DND-41 (cell line): ENCODE results near the gene NANS.

Source experiments
- ATAC-seq: fragments of 200-7000 bp; cut with Tn5 transposase; 3 replicates; pipeline ENCODE4 v1.9.1; 2021; ENCODE audit warnings: low read depth; ENCODE audit not compliant: insufficient read depth
- DNase-seq: peaks from one replicate; pipeline ENCODE4 v3.0.0-alpha.2; 2020
- H2AFZ ChIP-seq: 2 replicates; pipeline ENCODE4 v1.6.0; 2012; ENCODE audit warnings: low read depth, low read length
- H3K27ac ChIP-seq: 2 replicates; pipeline ENCODE4 v1.5.1; 2012; ENCODE audit warnings: low read length, inconsistent platforms
- H3K27me3 ChIP-seq: fragments of 200-600 bp; sonication (generic); 2 replicates; pipeline ENCODE4 v1.6.0; 2012; ENCODE audit warnings: low read length, mild to moderate bottlenecking, inconsistent platforms; ENCODE audit not compliant: insufficient read depth, poor library complexity
- H3K36me3 ChIP-seq: 2 replicates; pipeline ENCODE4 v1.5.1; 2012; ENCODE audit warnings: low read length, inconsistent platforms; ENCODE audit not compliant: insufficient read depth
- H3K4me1 ChIP-seq: 2 replicates; pipeline ENCODE4 v1.5.1; 2012; ENCODE audit warnings: mild to moderate bottlenecking, low read length; ENCODE audit not compliant: insufficient read depth
- H3K4me2 ChIP-seq: 2 replicates; pipeline ENCODE4 v1.6.0; 2012; ENCODE audit warnings: mild to moderate bottlenecking, moderate library complexity, low read length, inconsistent platforms; ENCODE audit not compliant: insufficient read depth
- H3K4me3 ChIP-seq, 2 experiments: fragments of 200-600 bp in 1 of 2; shearing (Covaris generic) in 1 of 2; 2 replicates each; pipeline ENCODE4 v1.5.1; 2012 to 2016; ENCODE audit warnings: inconsistent platforms in 2 of 2, low read length in 2 of 2, mild to moderate bottlenecking in 2 of 2, low read depth in 1 of 2, moderate library complexity in 1 of 2
- H3K79me2 ChIP-seq: 2 replicates; pipeline ENCODE4 v1.6.0; 2012; ENCODE audit warnings: low read length, inconsistent platforms; ENCODE audit not compliant: insufficient read depth
- H3K9ac ChIP-seq: 2 replicates; pipeline ENCODE4 v1.6.0; 2012; ENCODE audit warnings: low read depth, mild to moderate bottlenecking, inconsistent platforms, low read length, moderate library complexity
- H3K9me3 ChIP-seq: 2 replicates; pipeline ENCODE4 v1.5.1; 2012; ENCODE audit warnings: low read length, moderate library complexity, mild to moderate bottlenecking, inconsistent platforms; ENCODE audit not compliant: insufficient read depth, severe bottlenecking
- H4K20me1 ChIP-seq: 2 replicates; pipeline ENCODE4 v1.6.0; 2012; ENCODE audit warnings: low read length; ENCODE audit not compliant: insufficient read depth
- EZH2 ChIP-seq: IDR thresholded peaks from 3 replicates; pipeline ENCODE4 v1.6.1; 2012; ENCODE audit warnings: borderline replicate concordance, low read depth, mild to moderate bottlenecking, moderate library complexity, low read length, inconsistent platforms; ENCODE audit not compliant: severe bottlenecking
- TF ChIP-seq, protein P1 (sequence below): IDR thresholded peaks from 2 replicates; pipeline ENCODE4 v1.5.1; 2012; ENCODE audit warnings: borderline replicate concordance, low read length, moderate library complexity, mild to moderate bottlenecking; ENCODE audit not compliant: poor library complexity, severe bottlenecking; ENCODE audit errors: extremely low read depth

The NANS gene

DNA sequence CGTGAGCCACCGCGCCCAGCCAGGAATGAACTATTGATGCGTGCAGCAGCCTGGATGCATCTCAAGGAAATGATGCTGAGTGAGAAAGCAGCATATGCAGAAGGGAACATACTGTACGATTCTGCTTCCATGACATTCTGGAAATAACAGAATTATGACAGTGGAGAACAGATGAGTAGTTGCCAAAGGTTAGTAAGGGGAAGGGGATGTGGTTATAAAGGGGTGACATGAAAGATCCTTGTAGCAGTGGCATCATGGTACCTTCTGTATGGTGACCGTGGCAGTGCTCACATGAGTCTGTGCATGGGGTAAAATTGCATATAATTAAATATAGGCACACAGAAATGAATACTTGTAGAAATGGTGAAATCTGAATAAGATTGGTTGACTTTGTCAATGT lies 13.0 kb downstream of the NANS start:
- H3K79me2 ChIP-seq: peaks cover 8% of the 10 kb centered on the region; the same call in 1 of the 2 replicates
- no peaks in the 10 kb centered on the region for H3K9me3 ChIP-seq
- no peak for DNase-seq
- H3K27ac ChIP-seq: no peak overlapping the region
- H3K4me3 ChIP-seq: no peak overlapping the region
- peaks cover 5% of the 10 kb centered on the region for H3K4me1 ChIP-seq
- no peak for ATAC-seq
- H3K36me3 ChIP-seq: peaks cover 14% of the 10 kb centered on the region; the same call in 1 of the 2 replicates
- H3K27me3 ChIP-seq: no peaks in the 10 kb centered on the region
- H3K9ac ChIP-seq: no peak overlapping the region
- no peak overlapping the region for H3K4me2 ChIP-seq
- no peaks in the 10 kb centered on the region for H4K20me1 ChIP-seq
- TF ChIP-seq, protein P1, sequence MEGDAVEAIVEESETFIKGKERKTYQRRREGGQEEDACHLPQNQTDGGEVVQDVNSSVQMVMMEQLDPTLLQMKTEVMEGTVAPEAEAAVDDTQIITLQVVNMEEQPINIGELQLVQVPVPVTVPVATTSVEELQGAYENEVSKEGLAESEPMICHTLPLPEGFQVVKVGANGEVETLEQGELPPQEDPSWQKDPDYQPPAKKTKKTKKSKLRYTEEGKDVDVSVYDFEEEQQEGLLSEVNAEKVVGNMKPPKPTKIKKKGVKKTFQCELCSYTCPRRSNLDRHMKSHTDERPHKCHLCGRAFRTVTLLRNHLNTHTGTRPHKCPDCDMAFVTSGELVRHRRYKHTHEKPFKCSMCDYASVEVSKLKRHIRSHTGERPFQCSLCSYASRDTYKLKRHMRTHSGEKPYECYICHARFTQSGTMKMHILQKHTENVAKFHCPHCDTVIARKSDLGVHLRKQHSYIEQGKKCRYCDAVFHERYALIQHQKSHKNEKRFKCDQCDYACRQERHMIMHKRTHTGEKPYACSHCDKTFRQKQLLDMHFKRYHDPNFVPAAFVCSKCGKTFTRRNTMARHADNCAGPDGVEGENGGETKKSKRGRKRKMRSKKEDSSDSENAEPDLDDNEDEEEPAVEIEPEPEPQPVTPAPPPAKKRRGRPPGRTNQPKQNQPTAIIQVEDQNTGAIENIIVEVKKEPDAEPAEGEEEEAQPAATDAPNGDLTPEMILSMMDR: no peak
- no peak for TF ChIP-seq EZH2
- H2AFZ ChIP-seq: no peak overlapping the region

- H3K9me3 ChIP-seq: no peaks in the 10 kb centered on the region
These were observed 14.2 kb downstream of the NANS start for GRCh38 chr9:98070704-98071103.

DNA sequence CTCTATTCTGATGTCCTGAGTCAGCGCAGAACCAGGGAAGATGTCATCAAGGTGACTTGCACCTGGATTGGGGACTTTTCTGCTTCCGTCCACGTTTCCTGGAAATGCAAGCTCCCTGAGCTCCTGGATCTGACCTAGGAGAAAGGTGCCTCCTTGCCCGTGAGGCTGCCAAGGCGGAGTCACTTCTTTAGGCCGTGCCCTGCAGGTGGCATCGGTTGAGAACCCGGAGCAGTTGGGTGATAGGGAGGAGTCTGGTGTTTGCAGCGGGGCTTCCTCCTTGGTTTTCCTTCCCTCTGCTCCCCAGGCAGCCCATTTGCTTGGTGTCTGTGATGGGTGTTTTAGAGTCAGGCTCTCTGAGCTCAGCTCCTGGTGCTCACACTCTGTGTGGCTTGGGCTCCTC lies 15.2 kb downstream of the NANS start:
- no peak for DNase-seq
- Histone ChIP-seq H3K36me3 (peaks cover 6% of the 10 kb centered on the region; the same call in 1 of the 2 replicates), H3K9ac (no peak overlapping the region), H3K9me3 (no peaks in the 10 kb centered on the region), H3K4me1 (peaks cover 8% of the 10 kb centered on the region), H3K4me3 (no peak overlapping the region), H4K20me1 (no peaks in the 10 kb centered on the region), H2AFZ (no peak overlapping the region), H3K79me2 (peaks cover 10% of the 10 kb centered on the region; the same call in 1 of the 2 replicates), H3K27ac (no peak overlapping the region), H3K4me2 (no peak overlapping the region), H3K27me3 (no peaks in the 10 kb centered on the region)
- ATAC-seq: no peak
- no peak for TF ChIP-seq EZH2
- TF ChIP-seq, protein P1: no peak

More at GRCh38 chr9:98070704-98071103, 14.2 kb downstream of the NANS start:
- no peak overlapping the region for H3K27ac ChIP-seq
- no peak overlapping the region for H3K4me3 ChIP-seq
- no peaks in the 10 kb centered on the region for H4K20me1 ChIP-seq
- H3K4me1 ChIP-seq: peaks cover 8% of the 10 kb centered on the region
- peaks cover 10% of the 10 kb centered on the region; the same call in 1 of the 2 replicates for H3K36me3 ChIP-seq
- no peak overlapping the region for H3K9ac ChIP-seq
- H3K79me2 ChIP-seq: peaks cover 10% of the 10 kb centered on the region; the same call in 1 of the 2 replicates
- no peak overlapping the region for H3K4me2 ChIP-seq
- TF ChIP-seq, protein P1: no peak
- no peak for TF ChIP-seq EZH2
- H2AFZ ChIP-seq: no peak overlapping the region
- DNase-seq (no peak), ATAC-seq (no peak)
- no peaks in the 10 kb centered on the region for H3K27me3 ChIP-seq
